Loucy (cell line): ENCODE results near the gene LRRFIP1.

Experiments used
- H2AFZ ChIP-seq: fragments of 200-600 bp; sonication (generic); 2 replicates; pipeline ENCODE4 v1.6.0; 2016; ENCODE audit warnings: antibody characterized with exemption, mild to moderate bottlenecking, low read length, moderate library complexity
- H3F3A ChIP-seq: fragments of 200-600 bp; 2 replicates; pipeline ENCODE4 v1.6.0; 2016; ENCODE audit warnings: antibody characterized with exemption, low read depth, mild to moderate bottlenecking
- H3K27me3 ChIP-seq: fragments of 200-600 bp; sonication (generic); 2 replicates; pipeline ENCODE4 v1.6.1; 2014; ENCODE audit warnings: low read length, mild to moderate bottlenecking; ENCODE audit not compliant: insufficient read depth, poor library complexity, severe bottlenecking
- H3K36me3 ChIP-seq: fragments of 200-600 bp; sonication (generic); 2 replicates; pipeline ENCODE4 v1.6.1; 2016; ENCODE audit warnings: low read length; ENCODE audit not compliant: insufficient read depth
- H3K4me1 ChIP-seq: fragments of 200-600 bp; sonication (generic); 2 replicates; pipeline ENCODE4 v1.5.1; 2014; ENCODE audit warnings: low read length, mild to moderate bottlenecking; ENCODE audit not compliant: insufficient read depth, poor library complexity, severe bottlenecking
- H3K4me2 ChIP-seq: fragments of 200-600 bp; sonication (generic); 2 replicates; pipeline ENCODE4 v1.6.0; 2014; ENCODE audit warnings: antibody characterized with exemption, low read length, low read depth, mild to moderate bottlenecking; ENCODE audit not compliant: poor library complexity, severe bottlenecking
- H3K4me3 ChIP-seq: fragments of 200-600 bp; sonication (generic); 2 replicates; pipeline ENCODE4 v1.5.1; 2014; ENCODE audit warnings: low read length, mild to moderate bottlenecking, mixed read lengths; ENCODE audit not compliant: poor library complexity, severe bottlenecking
- H3K79me2 ChIP-seq: fragments of 200-600 bp; sonication (generic); 2 replicates; pipeline ENCODE4 v1.6.1; 2014; ENCODE audit warnings: low read length; ENCODE audit not compliant: insufficient read depth
- H3K9ac ChIP-seq: fragments of 200-600 bp; sonication (generic); 2 replicates; pipeline ENCODE4 v1.6.0; 2014; ENCODE audit warnings: mild to moderate bottlenecking, low read depth, low read length, moderate library complexity; ENCODE audit not compliant: poor library complexity, severe bottlenecking
- H3K9me2 ChIP-seq: fragments of 200-600 bp; sonication (generic); replicated peaks from 2 replicates; pipeline ENCODE4 v1.6.1; 2016; ENCODE audit warnings: low read depth, low read length, mixed read lengths
- H3K9me3 ChIP-seq: fragments of 200-600 bp; sonication (generic); 2 replicates; pipeline ENCODE4 v1.6.1; 2014; ENCODE audit warnings: mild to moderate bottlenecking, antibody characterized with exemption, low read length, low read depth; ENCODE audit not compliant: insufficient read depth
- H4K20me1 ChIP-seq: fragments of 200-600 bp; sonication (generic); 2 replicates; pipeline ENCODE4 v1.6.0; 2014; ENCODE audit warnings: antibody characterized with exemption, low read length, mild to moderate bottlenecking; ENCODE audit not compliant: insufficient read depth, poor library complexity, severe bottlenecking
- EZH2phosphoT487 ChIP-seq: fragments of 200-600 bp; IDR thresholded peaks from 2 replicates; pipeline ENCODE4 v1.6.1; 2018; ENCODE audit warnings: antibody characterized with exemption, mild to moderate bottlenecking, moderate library complexity, borderline replicate concordance
- TF ChIP-seq, protein P1 (sequence below): fragments of 200-600 bp; sonication (generic); conservative IDR thresholded peaks from 2 replicates; pipeline ENCODE4 v1.5.1; 2014; ENCODE audit warnings: mild to moderate bottlenecking, antibody characterized with exemption, low read length

LRRFIP1 gene

GRCh38 chr2:237682151-237682550 is 54.8 kb downstream of the LRRFIP1 start:
- H3K4me3 ChIP-seq, result no peak overlapping the region
- H3K9me3 ChIP-seq, result no peaks in the 10 kb centered on the region
- no peaks in the 10 kb centered on the region for H3K9me2 ChIP-seq
- no peaks in the 10 kb centered on the region for H4K20me1 ChIP-seq
- H3K36me3 ChIP-seq, result no peaks in the 10 kb centered on the region
- H3K9ac ChIP-seq, result no peak overlapping the region
- no peak overlapping the region for H2AFZ ChIP-seq
- TF ChIP-seq, protein P1, sequence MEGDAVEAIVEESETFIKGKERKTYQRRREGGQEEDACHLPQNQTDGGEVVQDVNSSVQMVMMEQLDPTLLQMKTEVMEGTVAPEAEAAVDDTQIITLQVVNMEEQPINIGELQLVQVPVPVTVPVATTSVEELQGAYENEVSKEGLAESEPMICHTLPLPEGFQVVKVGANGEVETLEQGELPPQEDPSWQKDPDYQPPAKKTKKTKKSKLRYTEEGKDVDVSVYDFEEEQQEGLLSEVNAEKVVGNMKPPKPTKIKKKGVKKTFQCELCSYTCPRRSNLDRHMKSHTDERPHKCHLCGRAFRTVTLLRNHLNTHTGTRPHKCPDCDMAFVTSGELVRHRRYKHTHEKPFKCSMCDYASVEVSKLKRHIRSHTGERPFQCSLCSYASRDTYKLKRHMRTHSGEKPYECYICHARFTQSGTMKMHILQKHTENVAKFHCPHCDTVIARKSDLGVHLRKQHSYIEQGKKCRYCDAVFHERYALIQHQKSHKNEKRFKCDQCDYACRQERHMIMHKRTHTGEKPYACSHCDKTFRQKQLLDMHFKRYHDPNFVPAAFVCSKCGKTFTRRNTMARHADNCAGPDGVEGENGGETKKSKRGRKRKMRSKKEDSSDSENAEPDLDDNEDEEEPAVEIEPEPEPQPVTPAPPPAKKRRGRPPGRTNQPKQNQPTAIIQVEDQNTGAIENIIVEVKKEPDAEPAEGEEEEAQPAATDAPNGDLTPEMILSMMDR, result no peak
- no peak for TF ChIP-seq EZH2phosphoT487
- no peaks in the 10 kb centered on the region for H3K79me2 ChIP-seq
- H3K27me3 ChIP-seq, result no peaks in the 10 kb centered on the region
- no peak overlapping the region for H3K4me2 ChIP-seq
- no peaks in the 10 kb centered on the region for H3F3A ChIP-seq
- peaks cover 9% of the 10 kb centered on the region for H3K4me1 ChIP-seq

DNA sequence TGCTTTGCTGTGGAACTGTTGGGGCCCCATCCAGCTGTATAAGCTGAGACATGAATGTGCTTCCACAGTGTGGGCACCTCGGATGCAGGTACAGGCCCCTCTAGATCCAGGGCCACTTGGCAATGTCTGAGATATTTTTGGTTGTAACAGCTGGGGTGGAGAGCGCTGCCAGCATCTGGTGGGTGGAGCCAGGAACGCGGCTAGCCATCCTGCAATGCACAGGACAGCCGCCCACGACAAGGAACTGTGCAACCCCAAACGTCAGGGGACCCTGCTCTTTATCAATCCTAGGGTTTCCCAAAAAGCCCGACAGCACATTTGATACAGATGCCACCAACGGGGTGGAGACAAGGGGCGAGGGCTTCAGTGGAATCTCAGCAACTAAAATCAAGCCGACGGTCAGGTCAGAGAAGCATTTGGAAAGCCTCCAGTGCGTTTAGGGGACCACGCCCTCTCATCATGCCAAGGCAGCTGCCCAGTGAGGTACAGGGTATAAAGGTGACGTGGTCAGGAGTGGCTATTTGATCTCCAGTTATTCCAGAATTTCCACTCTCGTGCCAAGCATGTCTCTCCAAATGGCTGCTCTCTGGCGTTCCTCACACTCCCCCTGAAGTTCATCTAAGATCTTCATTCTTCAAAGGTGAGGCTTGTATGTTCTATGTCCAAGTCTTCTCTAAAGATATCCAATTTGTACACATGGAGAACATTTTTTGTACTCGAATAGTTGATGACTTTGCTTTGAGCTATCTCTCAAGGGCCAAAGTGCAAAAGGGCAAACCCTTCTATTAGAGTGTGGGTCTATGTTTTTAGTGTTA is 55.7 kb downstream of the LRRFIP1 start:
- Histone ChIP-seq H3K9me3 (no peaks in the 10 kb centered on the region), H3K4me2 (no peak overlapping the region), H3K9me2 (no peaks in the 10 kb centered on the region), H3K27me3 (no peaks in the 10 kb centered on the region), H3K79me2 (no peaks in the 10 kb centered on the region), H2AFZ (no peak overlapping the region), H3K4me1 (peaks cover 10% of the 10 kb centered on the region), H3K36me3 (no peaks in the 10 kb centered on the region), H3K4me3 (no peak overlapping the region), H4K20me1 (no peaks in the 10 kb centered on the region), H3K9ac (no peak overlapping the region), H3F3A (no peaks in the 10 kb centered on the region)
- TF ChIP-seq, protein P1, result no peak
- no peak for TF ChIP-seq EZH2phosphoT487

DNA sequence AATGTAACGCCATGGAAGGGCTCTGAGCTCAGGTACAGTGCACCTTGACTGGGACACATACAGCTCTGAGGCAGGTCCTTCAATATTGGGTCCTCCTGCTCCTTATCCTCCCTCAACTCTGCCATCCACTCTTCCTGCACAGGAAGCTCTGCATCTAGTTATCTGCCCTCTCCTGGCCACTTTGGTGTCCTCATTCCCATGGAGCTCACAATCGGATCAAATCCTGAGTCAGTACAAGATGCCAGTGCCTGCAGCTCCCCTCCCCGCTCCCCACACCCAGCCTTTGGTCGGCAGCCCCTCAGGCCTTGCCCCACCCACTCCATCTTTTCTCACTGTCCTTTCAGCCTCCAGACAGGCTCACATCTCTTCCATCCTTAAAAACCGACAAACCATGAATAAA is 58.0 kb downstream of the LRRFIP1 start:
- no peak overlapping the region for H3K9ac ChIP-seq
- no peak overlapping the region for H2AFZ ChIP-seq
- no peak overlapping the region for H3K4me3 ChIP-seq
- H3K36me3 ChIP-seq, result no peaks in the 10 kb centered on the region
- H3F3A ChIP-seq, result no peaks in the 10 kb centered on the region
- H3K9me2 ChIP-seq, result no peaks in the 10 kb centered on the region
- no peaks in the 10 kb centered on the region for H4K20me1 ChIP-seq
- H3K4me1 ChIP-seq, result peaks cover 29% of the 10 kb centered on the region
- no peak overlapping the region for H3K4me2 ChIP-seq
- no peaks in the 10 kb centered on the region for H3K27me3 ChIP-seq
- H3K9me3 ChIP-seq, result no peaks in the 10 kb centered on the region
- TF ChIP-seq, protein P1, result peak; percentile 12; the same call in 1 of the 2 replicates
- no peak for TF ChIP-seq EZH2phosphoT487
- H3K79me2 ChIP-seq, result no peaks in the 10 kb centered on the region
